Measurements from ENCODE around the gene RIC1. TPM values are rescaled to one million over a fixed set of nuclear protein-coding genes. Genes with fewer than 3 reads are reported as not detected.
A peak's percentile ranks its signal among the peaks of the same experiment; 100 is the strongest.

RIC1 gene
- total RNA-seq, 1 experiment from 2014 or later: 25.5 TPM

DNA sequence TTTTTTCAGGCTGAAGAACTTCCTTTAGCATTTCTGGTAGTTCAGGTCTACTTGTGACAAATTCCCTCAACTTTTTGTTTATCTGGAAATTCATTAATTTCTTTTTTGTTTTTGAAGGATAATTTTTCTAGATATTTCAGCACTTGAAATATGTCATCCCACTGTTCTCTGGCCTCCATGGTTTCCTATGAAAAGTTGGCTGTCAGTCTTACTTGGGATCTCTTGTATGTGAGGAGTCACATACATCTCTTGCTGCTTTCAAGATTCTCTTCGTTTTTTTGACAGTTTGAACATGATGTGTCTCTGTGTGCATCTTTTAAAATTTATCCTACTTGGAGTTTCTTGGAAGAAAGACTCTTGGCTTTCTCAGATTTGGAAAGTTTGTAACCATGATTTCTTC lies 79.5 kb downstream of the RIC1 start:
- no peaks in the 10 kb centered on the region for H3K9me2 ChIP-seq (ENCODE audit: insufficient read depth)
- no peak overlapping the region for H3K4me3 ChIP-seq (replicated peaks in 1 of 2; ENCODE audit: low read depth in 1 of 2, low read length in 2 of 2)
- H3K27me3 ChIP-seq (ENCODE audit: insufficient read depth, low read length): no peaks in the 10 kb centered on the region
- no TSS peak for BruUV-seq (replicated peaks)
- DNase-seq (ENCODE audit: low read depth, low spot score): no peak
- no peak for ATAC-seq
- peaks cover 48% of the 10 kb centered on the region for H3K79me2 ChIP-seq (ENCODE audit: insufficient read depth, low read length)
- H4K20me1 ChIP-seq (ENCODE audit: insufficient read depth): no peaks in the 10 kb centered on the region; the same call in 1 of the 2 replicates
- no peak for TF ChIP-seq EZH2 (IDR thresholded peaks at IDR 0.05)
- no peak for TF ChIP-seq ZFX (IDR thresholded peaks at IDR 0.05)
- TF ChIP-seq, protein P1, sequence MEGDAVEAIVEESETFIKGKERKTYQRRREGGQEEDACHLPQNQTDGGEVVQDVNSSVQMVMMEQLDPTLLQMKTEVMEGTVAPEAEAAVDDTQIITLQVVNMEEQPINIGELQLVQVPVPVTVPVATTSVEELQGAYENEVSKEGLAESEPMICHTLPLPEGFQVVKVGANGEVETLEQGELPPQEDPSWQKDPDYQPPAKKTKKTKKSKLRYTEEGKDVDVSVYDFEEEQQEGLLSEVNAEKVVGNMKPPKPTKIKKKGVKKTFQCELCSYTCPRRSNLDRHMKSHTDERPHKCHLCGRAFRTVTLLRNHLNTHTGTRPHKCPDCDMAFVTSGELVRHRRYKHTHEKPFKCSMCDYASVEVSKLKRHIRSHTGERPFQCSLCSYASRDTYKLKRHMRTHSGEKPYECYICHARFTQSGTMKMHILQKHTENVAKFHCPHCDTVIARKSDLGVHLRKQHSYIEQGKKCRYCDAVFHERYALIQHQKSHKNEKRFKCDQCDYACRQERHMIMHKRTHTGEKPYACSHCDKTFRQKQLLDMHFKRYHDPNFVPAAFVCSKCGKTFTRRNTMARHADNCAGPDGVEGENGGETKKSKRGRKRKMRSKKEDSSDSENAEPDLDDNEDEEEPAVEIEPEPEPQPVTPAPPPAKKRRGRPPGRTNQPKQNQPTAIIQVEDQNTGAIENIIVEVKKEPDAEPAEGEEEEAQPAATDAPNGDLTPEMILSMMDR (IDR thresholded peaks at IDR 0.05 in 2 of 3, conservative IDR thresholded peaks at IDR 0.05 in 1 of 3; ENCODE audit: borderline replicate concordance in 1 of 3, insufficient read depth in 1 of 3, low read depth in 2 of 3, low read length in 2 of 3): no peak
- TF ChIP-seq, protein P2, sequence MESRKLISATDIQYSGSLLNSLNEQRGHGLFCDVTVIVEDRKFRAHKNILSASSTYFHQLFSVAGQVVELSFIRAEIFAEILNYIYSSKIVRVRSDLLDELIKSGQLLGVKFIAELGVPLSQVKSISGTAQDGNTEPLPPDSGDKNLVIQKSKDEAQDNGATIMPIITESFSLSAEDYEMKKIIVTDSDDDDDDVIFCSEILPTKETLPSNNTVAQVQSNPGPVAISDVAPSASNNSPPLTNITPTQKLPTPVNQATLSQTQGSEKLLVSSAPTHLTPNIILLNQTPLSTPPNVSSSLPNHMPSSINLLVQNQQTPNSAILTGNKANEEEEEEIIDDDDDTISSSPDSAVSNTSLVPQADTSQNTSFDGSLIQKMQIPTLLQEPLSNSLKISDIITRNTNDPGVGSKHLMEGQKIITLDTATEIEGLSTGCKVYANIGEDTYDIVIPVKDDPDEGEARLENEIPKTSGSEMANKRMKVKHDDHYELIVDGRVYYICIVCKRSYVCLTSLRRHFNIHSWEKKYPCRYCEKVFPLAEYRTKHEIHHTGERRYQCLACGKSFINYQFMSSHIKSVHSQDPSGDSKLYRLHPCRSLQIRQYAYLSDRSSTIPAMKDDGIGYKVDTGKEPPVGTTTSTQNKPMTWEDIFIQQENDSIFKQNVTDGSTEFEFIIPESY (IDR thresholded peaks at IDR 0.05; ENCODE audit: extremely low read depth, insufficient replicate concordance, low read length): no peak
- no peak for TF ChIP-seq ZNF274 (IDR thresholded peaks at IDR 0.05; ENCODE audit: low read depth, low read length)
- TF ChIP-seq SRF (IDR thresholded peaks at IDR 0.05; ENCODE audit: low read depth): no peak
- TF ChIP-seq JUND (IDR thresholded peaks at IDR 0.05): no peak
- TF ChIP-seq CBX3 (IDR thresholded peaks at IDR 0.05; ENCODE audit: low read depth): peak; percentile 67; the same call in 1 of the 2 replicates
- H2AFZ ChIP-seq (ENCODE audit: low read depth, low read length, poor library complexity, severe bottlenecking): no peak overlapping the region
- ChIA-PET CTCF (no interaction called here), RAD21 (ENCODE audit: low non-redundant PET in 1 of 2, low total read pairs in 2 of 2, uncharacterized antibody in 2 of 2, unreplicated experiment in 2 of 2) (no interaction called here), POLR2A (no interaction called here)
- H3K9ac ChIP-seq (ENCODE audit: low read length): no peak overlapping the region
- no peak overlapping the region for H3K27ac ChIP-seq (ENCODE audit: low read depth, low read length)
- intact Hi-C loops (cut with micrococcal nuclease): no loop called here
- H3K4me1 ChIP-seq (ENCODE audit: control insufficient read depth in 1 of 2, insufficient read depth in 2 of 2, low read length in 2 of 2): no peaks in the 10 kb centered on the region
- peaks cover 15 to 17% of the 10 kb centered on the region in 2 experiments; a peak in 3 of 4 replicates for H3K9me3 ChIP-seq (ENCODE audit: control insufficient read depth in 1 of 2, insufficient read depth in 1 of 2, low read depth in 1 of 2, low read length in 2 of 2)
- H3K4me2 ChIP-seq (ENCODE audit: low read length): no peak overlapping the region
- peaks cover 0 to 12% of the 10 kb centered on the region in 2 experiments; a peak in 2 of 4 replicates for H3K36me3 ChIP-seq (ENCODE audit: control insufficient read depth in 1 of 2, insufficient read depth in 2 of 2, low read length in 2 of 2)

Measured in HCT116 (cell line).